ENCODE measurements around the gene SEM1.

GRCh38 chr7:96697822-96698221 lies 11.8 kb downstream of the SEM1 start:
- TF ChIP-seq, protein P1, sequence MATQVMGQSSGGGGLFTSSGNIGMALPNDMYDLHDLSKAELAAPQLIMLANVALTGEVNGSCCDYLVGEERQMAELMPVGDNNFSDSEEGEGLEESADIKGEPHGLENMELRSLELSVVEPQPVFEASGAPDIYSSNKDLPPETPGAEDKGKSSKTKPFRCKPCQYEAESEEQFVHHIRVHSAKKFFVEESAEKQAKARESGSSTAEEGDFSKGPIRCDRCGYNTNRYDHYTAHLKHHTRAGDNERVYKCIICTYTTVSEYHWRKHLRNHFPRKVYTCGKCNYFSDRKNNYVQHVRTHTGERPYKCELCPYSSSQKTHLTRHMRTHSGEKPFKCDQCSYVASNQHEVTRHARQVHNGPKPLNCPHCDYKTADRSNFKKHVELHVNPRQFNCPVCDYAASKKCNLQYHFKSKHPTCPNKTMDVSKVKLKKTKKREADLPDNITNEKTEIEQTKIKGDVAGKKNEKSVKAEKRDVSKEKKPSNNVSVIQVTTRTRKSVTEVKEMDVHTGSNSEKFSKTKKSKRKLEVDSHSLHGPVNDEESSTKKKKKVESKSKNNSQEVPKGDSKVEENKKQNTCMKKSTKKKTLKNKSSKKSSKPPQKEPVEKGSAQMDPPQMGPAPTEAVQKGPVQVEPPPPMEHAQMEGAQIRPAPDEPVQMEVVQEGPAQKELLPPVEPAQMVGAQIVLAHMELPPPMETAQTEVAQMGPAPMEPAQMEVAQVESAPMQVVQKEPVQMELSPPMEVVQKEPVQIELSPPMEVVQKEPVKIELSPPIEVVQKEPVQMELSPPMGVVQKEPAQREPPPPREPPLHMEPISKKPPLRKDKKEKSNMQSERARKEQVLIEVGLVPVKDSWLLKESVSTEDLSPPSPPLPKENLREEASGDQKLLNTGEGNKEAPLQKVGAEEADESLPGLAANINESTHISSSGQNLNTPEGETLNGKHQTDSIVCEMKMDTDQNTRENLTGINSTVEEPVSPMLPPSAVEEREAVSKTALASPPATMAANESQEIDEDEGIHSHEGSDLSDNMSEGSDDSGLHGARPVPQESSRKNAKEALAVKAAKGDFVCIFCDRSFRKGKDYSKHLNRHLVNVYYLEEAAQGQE (IDR thresholded peaks at IDR 0.05; ENCODE audit: insufficient read depth in 1 of 2, low read depth in 2 of 2, low read length in 2 of 2), result no peak
- no peak for TF ChIP-seq POLR2AphosphoS5 (IDR thresholded peaks at IDR 0.05; ENCODE audit: low read depth, low read length)
- no peak for TF ChIP-seq SIN3A (IDR thresholded peaks at IDR 0.05; ENCODE audit: borderline replicate concordance, insufficient read depth, low read length)

Measured in PFSK-1 (cell line).